ENCODE data around the gene CPNE2.
"Not testable (repeated sequence)": the region's sequence is repeated elsewhere in the genome, so short reads cannot be mapped to it uniquely, and the experiment has no call there.

CPNE2 gene

GRCh38 chr16:57188711-57189002 is 96.3 kb downstream of the CPNE2 start:
- Histone ChIP-seq H3K27ac (no peak overlapping the region), H3K4me3 (no peak overlapping the region), H3K36me3 (ENCODE audit: insufficient read depth, low read length) (no peaks in the 10 kb centered on the region), H3K9me3 (ENCODE audit: low read depth, low read length) (no peaks in the 10 kb centered on the region), H3K9ac (ENCODE audit: insufficient read length) (no peak overlapping the region)
- TF ChIP-seq EZH2 (IDR thresholded peaks at IDR 0.05) (no peak), POLR2AphosphoS5 (IDR thresholded peaks at IDR 0.05; ENCODE audit: borderline replicate concordance, low read depth, low read length) (no peak), FOXP2 (optimal IDR thresholded peaks at IDR 0.05; ENCODE audit: control extremely low read depth, extremely low read length, insufficient read depth) (no peak)
- no peak for DNase-seq (ENCODE audit: low read depth, low spot score)

GRCh38 chr16:57189527-57189926 is 97.1 kb downstream of the CPNE2 start:
- not testable (repeated sequence) for DNase-seq (ENCODE audit: low read depth, low spot score); H3K9me3 ChIP-seq (ENCODE audit: low read depth, low read length); H3K4me3 ChIP-seq; H3K9ac ChIP-seq (ENCODE audit: insufficient read length); H3K36me3 ChIP-seq (ENCODE audit: insufficient read depth, low read length); H3K27ac ChIP-seq

GRCh38 chr16:57190136-57190535 is 97.8 kb downstream of the CPNE2 start:
- Histone ChIP-seq H3K36me3 (ENCODE audit: insufficient read depth, low read length) (no peaks in the 10 kb centered on the region), H3K9ac (ENCODE audit: insufficient read length) (no peak overlapping the region), H3K27ac (no peak overlapping the region), H3K4me3 (no peak overlapping the region), H3K9me3 (ENCODE audit: low read depth, low read length) (no peaks in the 10 kb centered on the region)
- TF ChIP-seq POLR2AphosphoS5 (IDR thresholded peaks at IDR 0.05; ENCODE audit: borderline replicate concordance, low read depth, low read length) = no peak
- no peak for TF ChIP-seq FOXP2 (optimal IDR thresholded peaks at IDR 0.05; ENCODE audit: control extremely low read depth, extremely low read length, insufficient read depth)
- no peak for TF ChIP-seq EZH2 (IDR thresholded peaks at IDR 0.05)
- DNase-seq (ENCODE audit: low read depth, low spot score) = no peak

GRCh38 chr16:57191056-57191571 is 98.7 kb downstream of the CPNE2 start:
- DNase-seq (ENCODE audit: low read depth, low spot score) = no peak
- TF ChIP-seq FOXP2 (optimal IDR thresholded peaks at IDR 0.05; ENCODE audit: control extremely low read depth, extremely low read length, insufficient read depth) = no peak
- TF ChIP-seq POLR2AphosphoS5 (IDR thresholded peaks at IDR 0.05; ENCODE audit: borderline replicate concordance, low read depth, low read length) = no peak
- TF ChIP-seq EZH2 (IDR thresholded peaks at IDR 0.05) = no peak
- H3K4me3 ChIP-seq = no peak overlapping the region; the same call in 1 of the 2 replicates
- H3K36me3 ChIP-seq (ENCODE audit: insufficient read depth, low read length) = no peaks in the 10 kb centered on the region
- H3K9me3 ChIP-seq (ENCODE audit: low read depth, low read length) = no peaks in the 10 kb centered on the region
- H3K9ac ChIP-seq (ENCODE audit: insufficient read length) = no peak overlapping the region
- peak overlapping the region; percentile 67; the same call in 1 of the 2 replicates for H3K27ac ChIP-seq

GRCh38 chr16:57192146-57192545 is 99.8 kb downstream of the CPNE2 start:
- Histone ChIP-seq H3K27ac (0 out of 2 replicates have a peak overlapping the region, but pooled peaks have one; percentile 8), H3K4me3 (0 out of 2 replicates have a peak overlapping the region, but pooled peaks have one; percentile 7), H3K9ac (ENCODE audit: insufficient read length) (peak overlapping the region; percentile 23), H3K9me3 (ENCODE audit: low read depth, low read length) (no peaks in the 10 kb centered on the region), H3K36me3 (ENCODE audit: insufficient read depth, low read length) (no peaks in the 10 kb centered on the region)
- no peak for DNase-seq (ENCODE audit: low read depth, low spot score)
- TF ChIP-seq POLR2AphosphoS5 (IDR thresholded peaks at IDR 0.05; ENCODE audit: borderline replicate concordance, low read depth, low read length) (no peak), FOXP2 (optimal IDR thresholded peaks at IDR 0.05; ENCODE audit: control extremely low read depth, extremely low read length, insufficient read depth) (no peak), EZH2 (IDR thresholded peaks at IDR 0.05) (no peak)

GRCh38 chr16:57192720-57193486 is 100.5 kb downstream of the CPNE2 start:
- Histone ChIP-seq H3K9ac (ENCODE audit: insufficient read length) (no peak overlapping the region), H3K9me3 (ENCODE audit: low read depth, low read length) (no peaks in the 10 kb centered on the region), H3K36me3 (ENCODE audit: insufficient read depth, low read length) (no peaks in the 10 kb centered on the region), H3K4me3 (no peak overlapping the region), H3K27ac (no peak overlapping the region)
- no peak for TF ChIP-seq POLR2AphosphoS5 (IDR thresholded peaks at IDR 0.05; ENCODE audit: borderline replicate concordance, low read depth, low read length)
- TF ChIP-seq EZH2 (IDR thresholded peaks at IDR 0.05) = no peak
- TF ChIP-seq FOXP2 (optimal IDR thresholded peaks at IDR 0.05; ENCODE audit: control extremely low read depth, extremely low read length, insufficient read depth) = no peak
- no peak for DNase-seq (ENCODE audit: low read depth, low spot score)

- Histone ChIP-seq H3K4me3 (no peak overlapping the region), H3K27ac (no peak overlapping the region), H3K9me3 (ENCODE audit: low read depth, low read length) (no peaks in the 10 kb centered on the region), H3K9ac (ENCODE audit: insufficient read length) (no peak overlapping the region), H3K36me3 (ENCODE audit: insufficient read depth, low read length) (no peaks in the 10 kb centered on the region)
- no peak for TF ChIP-seq FOXP2 (optimal IDR thresholded peaks at IDR 0.05; ENCODE audit: control extremely low read depth, extremely low read length, insufficient read depth)
- TF ChIP-seq EZH2 (IDR thresholded peaks at IDR 0.05) = no peak
- TF ChIP-seq POLR2AphosphoS5 (IDR thresholded peaks at IDR 0.05; ENCODE audit: borderline replicate concordance, low read depth, low read length) = no peak
- DNase-seq (ENCODE audit: low read depth, low spot score) = no peak
Measured at GRCh38 chr16:57194512-57194911, 102.1 kb downstream of the CPNE2 start.

- DNase-seq (ENCODE audit: low read depth, low spot score) = no peak
- no peak overlapping the region for H3K9ac ChIP-seq (ENCODE audit: insufficient read length)
- no peak overlapping the region for H3K4me3 ChIP-seq
- H3K27ac ChIP-seq = no peak overlapping the region
- H3K36me3 ChIP-seq (ENCODE audit: insufficient read depth, low read length) = no peaks in the 10 kb centered on the region
- TF ChIP-seq POLR2AphosphoS5 (IDR thresholded peaks at IDR 0.05; ENCODE audit: borderline replicate concordance, low read depth, low read length) (no peak), FOXP2 (optimal IDR thresholded peaks at IDR 0.05; ENCODE audit: control extremely low read depth, extremely low read length, insufficient read depth) (no peak), EZH2 (IDR thresholded peaks at IDR 0.05) (no peak)
- no peaks in the 10 kb centered on the region for H3K9me3 ChIP-seq (ENCODE audit: low read depth, low read length)
Measured at GRCh38 chr16:57196286-57196685, 103.9 kb downstream of the CPNE2 start.

- no peak for DNase-seq (ENCODE audit: low read depth, low spot score)
- Histone ChIP-seq H3K9ac (ENCODE audit: insufficient read length) (no peak overlapping the region), H3K4me3 (no peak overlapping the region), H3K36me3 (ENCODE audit: insufficient read depth, low read length) (no peaks in the 10 kb centered on the region), H3K27ac (no peak overlapping the region), H3K9me3 (ENCODE audit: low read depth, low read length) (no peaks in the 10 kb centered on the region)
- TF ChIP-seq FOXP2 (optimal IDR thresholded peaks at IDR 0.05; ENCODE audit: control extremely low read depth, extremely low read length, insufficient read depth) (no peak), EZH2 (IDR thresholded peaks at IDR 0.05) (no peak), POLR2AphosphoS5 (IDR thresholded peaks at IDR 0.05; ENCODE audit: borderline replicate concordance, low read depth, low read length) (no peak)
Measured at GRCh38 chr16:57196753-57197152, 104.4 kb downstream of the CPNE2 start.

All from SK-N-MC (cell line).